SKM-1 (cell line): ENCODE data around the gene GPR4.

Source experiments
- DNase-seq: peaks from one replicate; lab custom pipeline; 2025; ENCODE audit not compliant: unreplicated experiment; lab: John Stamatoyannopoulos, UW

The GPR4 gene

DNA sequence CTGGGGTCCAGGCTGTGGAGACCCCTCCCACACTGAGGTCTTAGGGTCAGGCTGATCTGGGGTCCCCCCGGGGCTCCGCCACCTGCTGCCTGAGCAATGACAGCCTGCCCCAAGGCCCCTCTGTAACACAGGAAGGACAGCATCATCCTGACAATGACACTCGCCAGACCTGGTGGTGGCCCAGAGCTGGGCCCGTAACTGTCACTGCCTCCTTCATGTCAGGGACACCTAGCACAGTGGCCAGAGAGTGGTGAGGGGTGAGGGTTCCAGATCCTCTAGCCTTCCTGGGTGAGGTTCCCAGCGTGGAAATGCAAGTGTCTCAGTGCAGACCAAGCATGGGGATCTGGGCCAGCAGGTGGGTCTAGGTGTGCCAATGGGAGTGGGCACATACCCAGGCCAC lies 45.2 kb downstream of the GPR4 start:
- DNase-seq, result no peak

DNA sequence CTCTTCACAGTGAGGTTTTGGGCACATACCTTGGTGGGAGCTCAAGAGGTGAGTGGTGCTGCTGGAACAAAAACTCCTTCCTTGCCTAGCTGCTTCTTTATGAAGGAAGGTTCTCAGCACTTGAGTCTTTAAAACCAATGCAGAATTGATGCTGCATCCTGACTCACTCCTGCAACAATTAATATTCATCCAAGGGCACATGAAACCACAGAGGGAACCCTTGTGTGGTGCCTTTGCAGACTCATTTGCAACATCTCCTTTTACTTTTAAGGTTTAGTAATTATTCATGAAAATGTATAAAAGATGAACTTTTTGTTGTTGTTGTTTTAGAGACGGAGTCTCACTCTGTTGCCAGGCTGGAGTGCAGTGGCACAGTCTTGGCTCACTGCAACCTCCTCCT lies 47.5 kb downstream of the GPR4 start:
- DNase-seq, result no peak

DNA sequence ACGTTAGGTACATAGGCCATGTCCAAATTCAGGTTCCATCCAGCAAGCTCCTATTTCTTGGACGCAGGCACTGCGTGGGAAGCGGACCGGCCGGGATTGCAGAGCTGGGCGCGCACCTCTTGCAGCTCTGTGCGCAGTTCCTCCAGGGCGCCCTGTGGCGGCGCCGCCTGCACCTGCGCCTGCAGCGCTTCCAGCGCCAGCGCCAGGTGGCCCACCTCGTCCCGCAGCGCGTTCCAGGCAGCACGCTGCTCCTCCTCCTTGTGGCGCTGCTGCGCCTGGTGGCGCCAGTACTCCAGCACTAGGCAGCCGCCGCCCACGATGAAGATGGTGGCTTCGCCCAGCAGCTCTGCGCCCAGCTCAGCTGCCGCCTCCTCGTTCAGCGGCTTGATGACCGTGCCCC lies 48.5 kb downstream of the GPR4 start:
- DNase-seq, result no peak

DNA sequence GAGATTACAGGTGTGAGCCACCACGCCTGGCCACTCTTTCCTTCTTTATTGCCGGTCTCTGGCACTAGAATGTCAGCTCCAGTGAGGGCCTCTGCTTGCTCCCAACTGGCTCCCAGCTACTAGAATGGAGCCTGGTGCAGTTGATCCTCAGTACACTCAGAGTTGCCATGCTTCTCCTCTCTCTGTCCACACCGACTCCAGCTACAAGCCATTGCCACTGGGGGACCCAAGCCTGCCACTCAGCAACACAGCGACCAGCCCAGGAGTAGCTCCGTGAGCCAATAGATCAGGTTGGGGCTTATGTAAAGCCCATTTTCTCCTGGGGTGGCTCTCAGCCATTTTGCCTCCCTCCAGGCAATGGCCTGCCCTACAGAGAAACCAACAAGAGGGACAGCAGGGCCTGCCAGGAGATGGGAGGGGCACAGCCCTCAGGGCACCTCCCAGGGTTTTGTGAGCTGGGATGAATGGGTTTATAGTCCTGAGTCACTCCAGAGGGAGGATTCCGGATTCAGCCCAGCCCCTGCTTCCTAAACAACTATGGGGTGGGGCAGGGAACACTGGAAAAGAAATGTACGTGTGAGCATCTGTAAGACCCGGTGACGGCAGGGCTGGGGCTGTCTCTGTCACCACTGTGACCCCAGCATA lies 53.9 kb downstream of the GPR4 start:
- no peak for DNase-seq

DNA sequence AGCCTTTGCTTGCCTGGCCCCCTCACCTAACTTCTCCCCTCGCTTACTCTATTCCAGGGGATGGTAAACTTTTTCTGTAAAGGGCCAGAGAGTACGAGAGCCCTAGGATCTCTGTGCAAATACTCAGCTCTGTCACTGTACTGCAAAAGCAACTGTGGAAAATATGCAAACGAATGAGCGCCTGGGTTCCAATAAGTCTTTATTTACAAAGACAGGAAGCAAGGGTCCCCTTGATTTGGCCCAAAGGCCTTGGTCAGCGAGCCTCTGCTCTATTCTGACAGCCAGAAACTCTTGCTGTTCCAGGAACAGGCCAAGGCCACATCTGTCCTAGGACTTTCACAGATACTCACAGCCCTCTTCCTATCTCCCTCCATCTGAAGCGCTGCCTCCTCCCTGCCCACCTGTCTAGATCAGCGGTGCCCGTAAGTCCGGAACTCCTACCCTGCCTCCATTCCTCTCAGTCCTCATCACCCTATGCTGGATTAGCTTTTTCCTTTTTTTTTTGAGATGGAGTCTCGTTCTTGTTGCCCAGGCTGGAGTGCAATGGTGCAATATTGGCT lies 54.7 kb downstream of the GPR4 start:
- no peak for DNase-seq

DNA sequence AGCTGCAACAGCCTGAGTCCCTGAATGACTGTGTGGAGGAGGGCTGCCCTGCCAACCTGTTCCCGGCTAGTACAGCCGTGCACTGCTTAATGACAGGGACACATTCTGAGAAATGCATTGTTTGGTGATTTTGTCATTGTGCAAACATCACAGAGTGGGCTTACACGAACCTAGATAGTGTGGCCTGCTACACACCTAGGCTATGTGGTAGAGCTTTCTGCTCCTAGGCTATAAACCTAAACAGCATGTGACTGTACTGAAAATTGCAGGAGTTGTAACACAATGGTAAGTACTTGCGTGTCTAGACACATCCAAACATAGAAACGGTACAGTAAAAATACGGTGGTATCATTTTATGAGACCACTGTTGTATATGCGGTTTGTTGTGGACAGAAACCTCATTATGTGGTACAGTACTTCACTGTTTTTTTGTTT lies 59.8 kb downstream of the GPR4 start:
- DNase-seq, result no peak
